HepG2 (cell line): ENCODE measurements around the gene KCNQ1OT1. TPM values are rescaled to one million over a fixed set of nuclear protein-coding genes. Genes with fewer than 3 reads are reported as not detected.

Experiments
- ATF7-NPFF ChIP-seq: sonication (generic); formaldehyde crosslinking; IDR thresholded peaks from 2 replicates; pipeline ENCODE4 v1.8.1; 2023; ENCODE audit warnings: mild to moderate bottlenecking, low read depth, missing genetic modification reagents, moderate library complexity
- FLYWCH1 ChIP-seq: sonication (generic); formaldehyde crosslinking; IDR thresholded peaks from 2 replicates; pipeline ENCODE4 v1.8.1; 2023; ENCODE audit warnings: mild to moderate bottlenecking, missing genetic modification reagents
- FOXM1 ChIP-seq: sonication (generic); formaldehyde crosslinking; IDR thresholded peaks from 2 replicates; pipeline ENCODE4 v1.5.0; 2020; ENCODE audit warnings: missing genetic modification reagents
- HOXA7 ChIP-seq: sonication (generic); formaldehyde crosslinking; IDR thresholded peaks from 2 replicates; pipeline ENCODE4 v1.8.1; 2022; ENCODE audit warnings: mild to moderate bottlenecking, missing genetic modification reagents, moderate library complexity
- KAT7 ChIP-seq: IDR thresholded peaks from 2 replicates; pipeline ENCODE4 v1.6.1; 2018; ENCODE audit warnings: borderline replicate concordance, missing compliant biosample characterization
- NFKB2 ChIP-seq: sonication (generic); formaldehyde crosslinking; IDR thresholded peaks from 2 replicates; pipeline ENCODE4 v1.4.0; 2020; ENCODE audit warnings: missing genetic modification reagents, borderline replicate concordance
- NONO ChIP-seq, 2 experiments: fragments of 450-650 bp in 1 of 2; sonication (generic) in 1 of 2; formaldehyde crosslinking in 1 of 2; IDR thresholded peaks in 1 of 2; conservative IDR thresholded peaks in 1 of 2; 2 replicates each; pipeline versions ENCODE4 v1.6.1 to v1.8.0; 2017 to 2022; ENCODE audit warnings: mild to moderate bottlenecking in 1 of 2, missing genetic modification reagents in 1 of 2, moderate library complexity in 1 of 2
- REXO4 ChIP-seq: sonication (generic); formaldehyde crosslinking; IDR thresholded peaks from 2 replicates; pipeline ENCODE4 v1.8.0; 2022; ENCODE audit warnings: missing genetic modification reagents, mild to moderate bottlenecking, borderline replicate concordance
- SP2 ChIP-seq: sonication (generic); formaldehyde crosslinking; IDR thresholded peaks from 2 replicates; pipeline ENCODE4 v1.5.1; 2020; ENCODE audit warnings: mild to moderate bottlenecking, missing genetic modification reagents
- ZFP37 ChIP-seq: sonication (generic); formaldehyde crosslinking; IDR thresholded peaks from 2 replicates; pipeline ENCODE4 v1.4.0; 2020; ENCODE audit warnings: missing genetic modification reagents, borderline replicate concordance
- ZFP90 ChIP-seq: sonication (generic); formaldehyde crosslinking; IDR thresholded peaks from 2 replicates; pipeline ENCODE4 v1.8.0; 2022; ENCODE audit warnings: missing genetic modification reagents, mild to moderate bottlenecking, inconsistent platforms, borderline replicate concordance
- ZNF17 ChIP-seq: sonication (generic); formaldehyde crosslinking; IDR thresholded peaks from 2 replicates; pipeline ENCODE4 v1.5.0; 2020; ENCODE audit warnings: mild to moderate bottlenecking, missing genetic modification reagents
- ZNF468 ChIP-seq: sonication (generic); formaldehyde crosslinking; IDR thresholded peaks from 2 replicates; pipeline ENCODE4 v1.8.0; 2022; ENCODE audit warnings: mild to moderate bottlenecking, moderate library complexity, missing genetic modification reagents
- ZNF589 ChIP-seq: sonication (generic); formaldehyde crosslinking; conservative IDR thresholded peaks from 2 replicates; pipeline ENCODE4 v1.8.0; 2022; ENCODE audit warnings: mild to moderate bottlenecking, moderate library complexity, missing genetic modification reagents
- polyA plus RNA-seq, 8 experiments: library from polyadenylated mRNA; depleted of rRNA in 3 of 8; stranded (reverse) in 7 of 8; unstranded in 1 of 8; fragments of >200 nt; fragmentation: Illumina TruSeq in 4 of 8; extraction: Trizol in 4 of 8; gene quantifications; 2 replicates each; pipeline versions ENCODE4 v1.2.1 to v1.2.3, GENCODE V29; 2011 to 2016; ENCODE audit warnings: low read depth in 4 of 8, missing spikeins in 1 of 8, mixed read lengths in 1 of 8; ENCODE audit not compliant: insufficient read depth in 1 of 8
- total RNA-seq, 5 experiments: library from RNA; depleted of rRNA; stranded (reverse); fragments of >200 nt; fragmentation: Illumina TruSeq; extraction: Trizol; gene quantifications; 2 replicates each; pipeline ENCODE4 v1.2.3, GENCODE V29; 2016; ENCODE audit warnings: low read depth in 1 of 5
- TF ChIP-seq, protein P1 (sequence below): sonication (generic); formaldehyde crosslinking; IDR thresholded peaks from 2 replicates; pipeline ENCODE4 v1.4.0; 2020; ENCODE audit warnings: mild to moderate bottlenecking, missing genetic modification reagents, borderline replicate concordance
- TF ChIP-seq, protein P2 (sequence below), 2 experiments: sonication (generic) in 1 of 2; formaldehyde crosslinking in 1 of 2; IDR thresholded peaks; 2 replicates each; pipeline versions ENCODE4 v1.5.1 to v1.6.1; 2011 to 2020; ENCODE audit warnings: borderline replicate concordance in 1 of 2, low read depth in 1 of 2, low read length in 1 of 2, mild to moderate bottlenecking in 1 of 2, missing genetic modification reagents in 1 of 2, moderate library complexity in 1 of 2
- TF ChIP-seq, protein P3 (sequence below): sonication (generic); formaldehyde crosslinking; IDR thresholded peaks from 2 replicates; pipeline ENCODE4 v1.8.1; 2022; ENCODE audit warnings: low read depth, mild to moderate bottlenecking, missing genetic modification reagents

Gene KCNQ1OT1
- total and polyA plus RNA-seq, 2 of the 13 experiments (the other 11 are each of a cell fraction or from before 2014, with no cell fraction given) = 1.3 to 18.9 TPM

DNA sequence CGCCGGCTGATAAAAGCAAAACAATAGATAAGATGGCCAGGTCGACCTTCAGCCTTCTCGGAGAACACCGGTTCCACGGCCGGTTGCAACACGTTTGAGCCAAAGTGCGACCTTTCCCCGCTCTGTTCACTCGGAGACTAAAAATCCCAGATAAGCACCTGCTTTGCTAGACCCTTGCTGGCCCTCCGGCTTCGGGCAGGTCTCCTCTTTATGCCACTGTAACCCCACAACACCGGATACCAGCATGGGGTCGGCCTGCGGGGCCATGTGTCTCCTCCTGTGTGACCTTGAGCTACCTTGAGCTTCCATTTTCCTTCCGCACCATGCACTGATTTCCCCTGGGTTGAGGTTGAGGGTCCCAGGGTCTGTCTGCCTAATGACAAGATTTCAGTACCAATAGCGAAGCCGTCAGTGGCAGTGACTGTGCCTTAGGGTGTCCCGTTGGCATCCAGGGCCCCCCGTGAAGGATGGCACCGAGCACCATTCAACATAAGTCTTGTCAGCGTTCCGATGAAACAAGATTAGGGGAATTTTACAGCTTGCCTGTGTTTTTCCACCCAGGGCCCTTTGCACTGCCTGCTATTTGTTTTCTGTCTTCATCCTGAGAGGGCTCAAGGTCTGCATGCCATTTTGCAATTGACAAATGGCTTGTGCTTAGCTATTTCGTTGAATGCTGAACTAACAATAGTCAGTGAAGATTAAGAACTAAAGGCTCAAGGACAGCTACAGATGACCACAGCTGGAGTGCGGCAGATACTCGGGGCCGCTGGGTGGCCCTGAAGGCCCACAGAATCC, 136.4 kb downstream of the KCNQ1OT1 start (continued):
- TF ChIP-seq HOXA7 (no peak), FLYWCH1 (CRISPR knock-in tag) (no peak), ZNF468 (CRISPR knock-in tag) (no peak), ZFP37 (CRISPR knock-in tag) (no peak), NFKB2 (CRISPR knock-in tag) (peak; percentile 50; the same call in 1 of the 2 replicates), SP2 (CRISPR knock-in tag) (no peak), ZNF589 (0 out of 2 replicates have a peak, but pooled peaks have one; percentile 71), KAT7 (CRISPR knock-in tag) (no peak), ZFP90 (CRISPR knock-in tag) (0 out of 2 replicates have a peak, but pooled peaks have one; percentile 38), REXO4 (CRISPR knock-in tag) (no peak), NONO (IDR thresholded peaks at IDR 0.05) (no peak), NONO (CRISPR knock-in tag; conservative IDR thresholded peaks at IDR 0.05) (peak; percentile 41; the same call in 1 of the 2 replicates), ZNF17 (CRISPR knock-in tag) (no peak), ATF7-NPFF (CRISPR knock-in tag) (no peak), FOXM1 (no peak)
- TF ChIP-seq, protein P1, sequence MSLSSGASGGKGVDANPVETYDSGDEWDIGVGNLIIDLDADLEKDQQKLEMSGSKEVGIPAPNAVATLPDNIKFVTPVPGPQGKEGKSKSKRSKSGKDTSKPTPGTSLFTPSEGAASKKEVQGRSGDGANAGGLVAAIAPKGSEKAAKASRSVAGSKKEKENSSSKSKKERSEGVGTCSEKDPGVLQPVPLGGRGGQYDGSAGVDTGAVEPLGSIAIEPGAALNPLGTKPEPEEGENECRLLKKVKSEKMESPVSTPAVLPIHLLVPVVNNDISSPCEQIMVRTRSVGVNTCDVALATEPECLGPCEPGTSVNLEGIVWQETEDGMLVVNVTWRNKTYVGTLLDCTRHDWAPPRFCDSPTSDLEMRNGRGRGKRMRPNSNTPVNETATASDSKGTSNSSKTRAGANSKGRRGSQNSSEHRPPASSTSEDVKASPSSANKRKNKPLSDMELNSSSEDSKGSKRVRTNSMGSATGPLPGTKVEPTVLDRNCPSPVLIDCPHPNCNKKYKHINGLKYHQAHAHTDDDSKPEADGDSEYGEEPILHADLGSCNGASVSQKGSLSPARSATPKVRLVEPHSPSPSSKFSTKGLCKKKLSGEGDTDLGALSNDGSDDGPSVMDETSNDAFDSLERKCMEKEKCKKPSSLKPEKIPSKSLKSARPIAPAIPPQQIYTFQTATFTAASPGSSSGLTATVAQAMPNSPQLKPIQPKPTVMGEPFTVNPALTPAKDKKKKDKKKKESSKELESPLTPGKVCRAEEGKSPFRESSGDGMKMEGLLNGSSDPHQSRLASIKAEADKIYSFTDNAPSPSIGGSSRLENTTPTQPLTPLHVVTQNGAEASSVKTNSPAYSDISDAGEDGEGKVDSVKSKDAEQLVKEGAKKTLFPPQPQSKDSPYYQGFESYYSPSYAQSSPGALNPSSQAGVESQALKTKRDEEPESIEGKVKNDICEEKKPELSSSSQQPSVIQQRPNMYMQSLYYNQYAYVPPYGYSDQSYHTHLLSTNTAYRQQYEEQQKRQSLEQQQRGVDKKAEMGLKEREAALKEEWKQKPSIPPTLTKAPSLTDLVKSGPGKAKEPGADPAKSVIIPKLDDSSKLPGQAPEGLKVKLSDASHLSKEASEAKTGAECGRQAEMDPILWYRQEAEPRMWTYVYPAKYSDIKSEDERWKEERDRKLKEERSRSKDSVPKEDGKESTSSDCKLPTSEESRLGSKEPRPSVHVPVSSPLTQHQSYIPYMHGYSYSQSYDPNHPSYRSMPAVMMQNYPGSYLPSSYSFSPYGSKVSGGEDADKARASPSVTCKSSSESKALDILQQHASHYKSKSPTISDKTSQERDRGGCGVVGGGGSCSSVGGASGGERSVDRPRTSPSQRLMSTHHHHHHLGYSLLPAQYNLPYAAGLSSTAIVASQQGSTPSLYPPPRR = no peak
- TF ChIP-seq, protein P2, sequence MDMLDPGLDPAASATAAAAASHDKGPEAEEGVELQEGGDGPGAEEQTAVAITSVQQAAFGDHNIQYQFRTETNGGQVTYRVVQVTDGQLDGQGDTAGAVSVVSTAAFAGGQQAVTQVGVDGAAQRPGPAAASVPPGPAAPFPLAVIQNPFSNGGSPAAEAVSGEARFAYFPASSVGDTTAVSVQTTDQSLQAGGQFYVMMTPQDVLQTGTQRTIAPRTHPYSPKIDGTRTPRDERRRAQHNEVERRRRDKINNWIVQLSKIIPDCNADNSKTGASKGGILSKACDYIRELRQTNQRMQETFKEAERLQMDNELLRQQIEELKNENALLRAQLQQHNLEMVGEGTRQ (IDR thresholded peaks at IDR 0.05; ENCODE audit: low read depth, low read length) = no peak
- TF ChIP-seq, protein P2 (CRISPR knock-in tag; IDR thresholded peaks at IDR 0.05; ENCODE audit: borderline replicate concordance) = 0 out of 2 replicates have a peak, but pooled peaks have one; percentile 15
- TF ChIP-seq, protein P3, sequence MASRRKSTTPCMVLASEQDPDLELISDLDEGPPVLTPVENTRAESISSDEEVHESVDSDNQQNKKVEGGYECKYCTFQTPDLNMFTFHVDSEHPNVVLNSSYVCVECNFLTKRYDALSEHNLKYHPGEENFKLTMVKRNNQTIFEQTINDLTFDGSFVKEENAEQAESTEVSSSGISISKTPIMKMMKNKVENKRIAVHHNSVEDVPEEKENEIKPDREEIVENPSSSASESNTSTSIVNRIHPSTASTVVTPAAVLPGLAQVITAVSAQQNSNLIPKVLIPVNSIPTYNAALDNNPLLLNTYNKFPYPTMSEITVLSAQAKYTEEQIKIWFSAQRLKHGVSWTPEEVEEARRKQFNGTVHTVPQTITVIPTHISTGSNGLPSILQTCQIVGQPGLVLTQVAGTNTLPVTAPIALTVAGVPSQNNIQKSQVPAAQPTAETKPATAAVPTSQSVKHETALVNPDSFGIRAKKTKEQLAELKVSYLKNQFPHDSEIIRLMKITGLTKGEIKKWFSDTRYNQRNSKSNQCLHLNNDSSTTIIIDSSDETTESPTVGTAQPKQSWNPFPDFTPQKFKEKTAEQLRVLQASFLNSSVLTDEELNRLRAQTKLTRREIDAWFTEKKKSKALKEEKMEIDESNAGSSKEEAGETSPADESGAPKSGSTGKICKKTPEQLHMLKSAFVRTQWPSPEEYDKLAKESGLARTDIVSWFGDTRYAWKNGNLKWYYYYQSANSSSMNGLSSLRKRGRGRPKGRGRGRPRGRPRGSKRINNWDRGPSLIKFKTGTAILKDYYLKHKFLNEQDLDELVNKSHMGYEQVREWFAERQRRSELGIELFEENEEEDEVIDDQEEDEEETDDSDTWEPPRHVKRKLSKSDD = no peak
